HG02678 (cell line): Measurements from ENCODE around the gene HCN3.
"Not testable (repeated sequence)": the region's sequence is repeated elsewhere in the genome, so short reads cannot be mapped to it uniquely, and the experiment has no call there.

ENCODE experiments used
- ATAC-seq: cut with Tn5 transposase; IDR thresholded peaks from one replicate; pipeline ENCODE4 v1.9.1; 2021; ENCODE audit warnings: mild to moderate bottlenecking, moderate library complexity; ENCODE audit not compliant: unreplicated experiment

The HCN3 gene

DNA sequence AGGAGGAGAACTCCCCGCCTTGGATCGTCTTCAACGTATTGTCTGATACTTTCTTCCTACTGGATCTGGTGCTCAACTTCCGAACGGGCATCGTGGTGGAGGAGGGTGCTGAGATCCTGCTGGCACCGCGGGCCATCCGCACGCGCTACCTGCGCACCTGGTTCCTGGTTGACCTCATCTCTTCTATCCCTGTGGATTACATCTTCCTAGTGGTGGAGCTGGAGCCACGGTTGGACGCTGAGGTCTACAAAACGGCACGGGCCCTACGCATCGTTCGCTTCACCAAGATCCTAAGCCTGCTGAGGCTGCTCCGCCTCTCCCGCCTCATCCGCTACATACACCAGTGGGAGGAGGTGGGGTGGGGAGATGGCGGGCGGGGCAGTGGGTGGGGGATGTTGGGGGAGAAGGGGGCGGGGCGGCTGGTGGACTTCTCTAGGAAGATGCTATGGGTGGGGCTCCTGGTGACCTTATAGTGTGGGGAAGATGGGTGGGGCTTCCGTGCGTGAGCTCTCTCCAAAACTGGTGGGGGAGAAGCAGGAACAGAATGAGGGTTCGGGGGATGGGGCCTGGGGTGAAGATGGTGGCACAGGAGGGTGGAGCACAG is 5.3 kb downstream of the HCN3 start:
- no peak for ATAC-seq

DNA sequence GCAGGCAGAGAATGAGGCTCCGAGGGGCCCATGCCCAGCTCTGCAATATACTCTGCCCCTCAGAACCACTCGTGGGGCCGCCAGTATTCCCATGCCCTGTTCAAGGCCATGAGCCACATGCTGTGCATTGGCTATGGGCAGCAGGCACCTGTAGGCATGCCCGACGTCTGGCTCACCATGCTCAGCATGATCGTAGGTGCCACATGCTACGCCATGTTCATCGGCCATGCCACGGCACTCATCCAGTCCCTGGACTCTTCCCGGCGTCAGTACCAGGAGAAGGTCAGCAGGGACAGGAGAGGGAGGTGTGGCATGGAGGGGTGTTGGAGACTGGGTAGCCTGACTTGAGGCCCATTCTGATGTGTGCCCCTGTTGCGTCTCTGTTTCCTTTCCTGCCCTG is 7.2 kb downstream of the HCN3 start:
- ATAC-seq, result no peak

GRCh38 chr1:155285063-155285462 is 7.8 kb downstream of the HCN3 start:
- no peak for ATAC-seq

- no peak for ATAC-seq
These were observed 8.4 kb downstream of the HCN3 start for GRCh38 chr1:155285631-155286044.

DNA sequence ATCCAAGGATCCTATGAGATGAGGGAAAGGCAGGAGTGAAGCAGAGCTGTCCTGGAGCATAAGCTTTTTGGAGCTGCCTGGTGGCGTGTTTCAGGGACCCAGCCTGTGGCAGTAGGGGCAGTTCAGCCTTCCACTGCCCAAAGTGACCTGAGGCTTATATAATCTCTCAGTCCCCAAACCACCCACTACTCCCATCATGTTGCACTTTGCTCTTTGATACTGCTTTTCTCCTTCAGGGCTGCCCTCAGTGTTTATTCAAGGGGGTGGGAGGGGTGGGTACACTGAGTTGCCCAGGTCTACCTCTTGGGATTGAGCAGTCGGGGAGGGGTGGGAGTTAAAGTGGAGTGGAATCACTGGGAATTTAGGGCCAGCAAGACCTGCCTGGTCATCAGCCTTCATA is 9.3 kb downstream of the HCN3 start:
- no peak for ATAC-seq

DNA sequence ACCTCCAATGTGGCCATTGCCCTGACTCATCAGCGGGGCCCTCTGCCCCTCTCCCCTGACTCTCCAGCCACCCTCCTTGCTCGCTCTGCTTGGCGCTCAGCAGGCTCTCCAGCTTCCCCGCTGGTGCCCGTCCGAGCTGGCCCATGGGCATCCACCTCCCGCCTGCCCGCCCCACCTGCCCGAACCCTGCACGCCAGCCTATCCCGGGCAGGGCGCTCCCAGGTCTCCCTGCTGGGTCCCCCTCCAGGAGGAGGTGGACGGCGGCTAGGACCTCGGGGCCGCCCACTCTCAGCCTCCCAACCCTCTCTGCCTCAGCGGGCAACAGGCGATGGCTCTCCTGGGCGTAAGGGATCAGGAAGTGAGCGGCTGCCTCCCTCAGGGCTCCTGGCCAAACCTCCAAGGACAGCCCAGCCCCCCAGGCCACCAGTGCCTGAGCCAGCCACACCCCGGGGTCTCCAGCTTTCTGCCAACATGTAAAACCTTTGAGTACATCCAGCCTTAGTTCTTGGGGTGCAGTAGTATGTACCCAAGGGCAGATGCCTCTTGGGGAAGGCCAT is 10.8 kb downstream of the HCN3 start:
- no peak for ATAC-seq

GRCh38 chr1:155291006-155291405 is 13.7 kb downstream of the HCN3 start:
- not testable (repeated sequence) for ATAC-seq

- ATAC-seq, result no peak
These were observed 16.0 kb downstream of the HCN3 start for GRCh38 chr1:155293086-155293749.

- ATAC-seq, result no peak
These were observed 17.4 kb downstream of the HCN3 start for GRCh38 chr1:155294520-155295182.

DNA sequence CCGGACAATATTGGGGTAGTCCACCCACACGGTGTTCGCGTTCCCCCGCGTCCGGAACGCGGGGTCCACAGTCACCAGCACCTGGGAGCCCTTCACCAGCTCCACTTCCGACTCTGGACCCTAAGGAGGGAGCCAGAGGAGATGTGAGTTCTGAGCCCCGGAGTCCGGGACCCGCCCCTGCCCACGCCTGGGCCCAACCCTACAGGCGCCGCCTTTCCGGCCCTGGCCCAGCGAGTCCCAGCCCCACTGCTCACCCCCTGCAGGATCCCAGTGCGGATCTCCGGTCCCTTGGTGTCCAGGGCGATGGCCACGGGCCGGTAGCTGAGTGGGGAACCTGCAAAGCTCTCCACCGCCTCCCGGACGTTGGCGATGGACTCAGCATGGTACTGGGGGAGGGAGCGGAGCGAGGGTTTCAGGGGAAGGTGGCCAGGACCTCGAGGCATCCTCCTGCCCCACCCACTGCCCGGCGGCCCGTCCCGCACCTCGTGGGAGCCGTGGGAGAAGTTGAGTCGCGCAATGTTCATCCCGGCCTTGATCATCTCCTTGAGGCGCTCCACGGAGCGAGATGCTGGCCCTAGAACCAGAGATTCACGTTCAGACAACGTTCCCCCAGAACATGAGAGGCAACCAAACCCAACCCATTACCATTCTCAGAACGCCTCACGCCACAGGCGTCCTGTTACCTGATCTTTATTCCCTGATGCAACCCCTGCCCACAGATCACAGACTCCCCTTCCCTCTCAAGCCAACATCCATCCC is 18.1 kb downstream of the HCN3 start:
- ATAC-seq, result no peak

- ATAC-seq, result no peak
These were observed 18.6 kb downstream of the HCN3 start for GRCh38 chr1:155295942-155296267.

DNA sequence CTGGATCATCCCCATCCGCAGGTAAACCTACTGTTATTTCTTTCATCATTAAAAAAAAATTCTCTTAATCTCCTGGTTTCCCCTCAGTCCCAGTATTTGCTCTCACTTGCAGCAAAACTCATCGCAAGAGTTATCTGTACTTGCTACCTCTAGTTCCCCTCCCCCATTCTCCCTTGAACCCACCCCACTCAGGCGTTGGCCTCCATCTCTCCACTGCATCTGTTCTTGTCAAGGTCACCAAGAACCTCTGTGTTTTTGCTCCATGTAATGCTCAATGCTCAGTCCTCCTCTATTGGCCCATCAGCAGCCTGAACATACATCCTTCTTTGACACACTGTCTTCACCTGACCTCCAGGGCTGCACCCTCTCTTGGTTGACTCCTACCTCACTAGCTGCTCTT is 19.4 kb downstream of the HCN3 start:
- ATAC-seq, result no peak

DNA sequence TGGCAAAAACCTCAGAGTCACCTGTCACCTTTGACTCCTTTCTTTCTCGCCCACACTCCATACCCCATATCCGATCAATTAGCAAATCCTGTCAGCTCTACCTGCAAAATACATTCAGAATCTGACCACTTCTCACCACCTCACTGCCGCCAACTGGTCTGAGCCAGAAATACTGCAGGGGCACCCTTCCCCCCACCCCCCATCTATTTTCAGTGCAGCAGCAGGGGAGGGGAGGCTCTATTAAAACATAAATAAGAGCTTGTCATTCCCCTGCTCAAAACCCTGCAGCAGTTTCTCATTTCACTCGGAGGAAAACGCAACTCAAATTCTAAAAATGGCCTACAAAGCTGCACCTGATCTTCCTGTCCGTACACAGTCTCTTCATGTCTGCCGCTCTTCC is 20.1 kb downstream of the HCN3 start:
- no peak for ATAC-seq

- no peak for ATAC-seq
These were observed 22.8 kb downstream of the HCN3 start for GRCh38 chr1:155300024-155300423.

GRCh38 chr1:155300553-155301329 is 23.5 kb downstream of the HCN3 start:
- ATAC-seq, result no peak

GRCh38 chr1:155301342-155301841 is 24.1 kb downstream of the HCN3 start, which contains the start of gene PKLR:
PKLR (minus strand) TSS chr1:155301438; CDS start chr1:155301395, 43 bp downstream.
- ATAC-seq, result no peak

GRCh38 chr1:155304558-155305063 is 27.3 kb downstream of the HCN3 start:
- ATAC-seq, result no peak

GRCh38 chr1:155305881-155306391 is 28.7 kb downstream of the HCN3 start:
- ATAC-seq, result no peak

DNA sequence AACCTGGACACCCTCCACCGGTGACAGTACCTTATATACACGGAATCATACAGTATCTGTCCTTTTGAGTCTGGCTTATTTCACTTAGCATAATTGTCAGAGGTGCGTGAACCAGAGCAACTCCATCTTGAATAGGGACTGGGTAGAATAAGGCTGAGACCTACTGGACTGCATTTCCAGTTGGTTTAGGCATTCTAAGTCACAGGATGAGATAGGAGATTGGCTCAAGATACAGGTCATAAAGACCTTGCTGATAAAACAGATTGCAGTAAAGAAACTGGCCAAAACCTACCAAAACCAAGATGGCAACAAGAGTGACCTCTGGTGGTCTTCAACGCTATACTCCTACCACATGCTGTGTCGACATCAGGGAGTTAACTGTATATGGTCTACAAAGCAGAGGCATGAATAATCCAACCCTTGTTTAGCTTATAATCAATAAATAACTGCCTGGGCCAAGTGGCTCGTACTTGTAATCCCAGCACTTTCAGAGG is 30.0 kb downstream of the HCN3 start:
- ATAC-seq, result no peak
